IMR-90 (cell line): ENCODE measurements around the gene ZNF580. TPM values are rescaled to one million over a fixed set of nuclear protein-coding genes. Genes with fewer than 3 reads are reported as not detected.
A peak's percentile ranks its signal among the peaks of the same experiment; 100 is the strongest.

Experiments used
- ATAC-seq: fragments of 200-7000 bp; cut with Tn5 transposase; 2 replicates; pipeline ENCODE4 v1.9.1; 2020; ENCODE audit warnings: low read depth, mild to moderate bottlenecking, moderate library complexity
- BruUV-seq: library from RNA; stranded (reverse); fragments of 400-500 nt; replicated peaks from 2 replicates; lab custom pipeline; 2021; lab: Mats Ljungman, UMichigan
- CTCF ChIA-PET: fragments of 300-600 bp; formaldehyde crosslinking; extraction: SDS; loops from one replicate; lab custom pipeline; 2021; ENCODE audit warnings: antibody characterized with exemption; lab: Yijun Ruan, JAX
- POLR2A ChIA-PET: fragments of 300-600 bp; sonication (Branson Sonifier 250); formaldehyde crosslinking; loops from one replicate; lab custom pipeline; 2022; ENCODE audit warnings: antibody characterized with exemption; ENCODE audit not compliant: unreplicated experiment; lab: Charles Lee
- DNase-seq: peaks from one replicate; pipeline ENCODE4 v3.0.0; 2013
- H2AFZ ChIP-seq: replicated peaks from 2 replicates; pipeline ENCODE3; 2013; ENCODE audit warnings: low read length, mild to moderate bottlenecking; ENCODE audit not compliant: poor library complexity
- H2AK5ac ChIP-seq: 2 replicates; pipeline ENCODE4 v1.6.1; 2013; ENCODE audit warnings: low read depth, low read length, inconsistent platforms
- H2AK9ac ChIP-seq: replicated peaks from 2 replicates; pipeline ENCODE3; 2013; ENCODE audit warnings: mild to moderate bottlenecking, low read depth, low read length, moderate library complexity; ENCODE audit not compliant: poor library complexity
- H2BK120ac ChIP-seq: 2 replicates; pipeline ENCODE4 v1.6.1; 2013; ENCODE audit warnings: low read depth, low read length, inconsistent platforms
- H2BK15ac ChIP-seq: 3 replicates; pipeline ENCODE4 v1.6.1; 2013; ENCODE audit warnings: low read depth, low read length, inconsistent platforms
- H2BK20ac ChIP-seq: 2 replicates; pipeline ENCODE4 v1.6.1; 2013; ENCODE audit warnings: low read depth, mild to moderate bottlenecking, inconsistent platforms, low read length, moderate library complexity
- H2BK5ac ChIP-seq: 2 replicates; pipeline ENCODE4 v1.6.1; 2013; ENCODE audit warnings: mild to moderate bottlenecking, low read depth, low read length, inconsistent platforms; ENCODE audit not compliant: poor library complexity, severe bottlenecking
- H3K14ac ChIP-seq: replicated peaks from 2 replicates; pipeline ENCODE4 v1.6.1; 2013; ENCODE audit warnings: low read depth, low read length, inconsistent platforms
- H3K18ac ChIP-seq: 2 replicates; pipeline ENCODE4 v1.6.1; 2013; ENCODE audit warnings: low read depth, low read length, control low read depth
- H3K23ac ChIP-seq: 2 replicates; pipeline ENCODE4 v1.6.1; 2013; ENCODE audit warnings: low read depth, low read length, inconsistent platforms
- H3K27ac ChIP-seq: 2 replicates; pipeline ENCODE4 v1.5.1; 2013; ENCODE audit warnings: mild to moderate bottlenecking, control low read depth, low read length; ENCODE audit not compliant: insufficient read depth
- H3K27me3 ChIP-seq: 2 replicates; pipeline ENCODE4 v1.6.1; 2013; ENCODE audit warnings: low read length; ENCODE audit not compliant: control insufficient read depth, insufficient read depth
- H3K36me3 ChIP-seq: 2 replicates; pipeline ENCODE4 v1.6.1; 2013; ENCODE audit warnings: low read length, mixed read lengths; ENCODE audit not compliant: control insufficient read depth, insufficient read depth
- H3K4ac ChIP-seq: 2 replicates; pipeline ENCODE4 v1.6.1; 2013; ENCODE audit warnings: low read depth, low read length, inconsistent platforms
- H3K4me1 ChIP-seq: 2 replicates; pipeline ENCODE4 v1.6.1; 2013; ENCODE audit warnings: low read length, mixed read lengths; ENCODE audit not compliant: control insufficient read depth, insufficient read depth
- H3K4me2 ChIP-seq: 2 replicates; pipeline ENCODE4 v1.6.1; 2013; ENCODE audit warnings: low read depth, mild to moderate bottlenecking, control low read depth, low read length, moderate library complexity
- H3K4me3 ChIP-seq: 2 replicates; pipeline ENCODE4 v1.5.1; 2013; ENCODE audit warnings: low read depth, mild to moderate bottlenecking, control low read depth, low read length, moderate library complexity; ENCODE audit not compliant: insufficient read depth
- H3K56ac ChIP-seq: 2 replicates; pipeline ENCODE4 v1.6.1; 2013; ENCODE audit warnings: low read length, inconsistent platforms; ENCODE audit not compliant: insufficient read depth; ENCODE audit errors: extremely low read depth
- H3K79me1 ChIP-seq, 2 experiments: 2 replicates each; pipeline ENCODE4 v1.6.1; 2013; ENCODE audit warnings: low read length in 2 of 2, inconsistent platforms in 1 of 2, low read depth in 1 of 2
- H3K9ac ChIP-seq: 2 replicates; pipeline ENCODE4 v1.6.1; 2013; ENCODE audit warnings: low read depth, low read length, control low read depth
- H3K9me1 ChIP-seq: 2 replicates; pipeline ENCODE4 v1.6.1; 2013; ENCODE audit warnings: low read length, inconsistent platforms; ENCODE audit not compliant: insufficient read depth
- H3K9me3 ChIP-seq: 2 replicates; pipeline ENCODE4 v1.6.1; 2013; ENCODE audit warnings: low read length; ENCODE audit not compliant: control insufficient read depth, insufficient read depth
- H4K20me1 ChIP-seq: 2 replicates; pipeline ENCODE4 v1.6.1; 2013; ENCODE audit warnings: low read length, inconsistent platforms; ENCODE audit not compliant: insufficient read depth
- H4K5ac ChIP-seq: 2 replicates; pipeline ENCODE4 v1.6.1; 2013; ENCODE audit warnings: mild to moderate bottlenecking, low read depth, low read length, control low read depth
- H4K8ac ChIP-seq, 2 experiments: 2 replicates each; pipeline ENCODE4 v1.6.1; 2013; ENCODE audit warnings: low read depth in 2 of 2, low read length in 2 of 2, control low read depth in 1 of 2, inconsistent platforms in 1 of 2
- H4K91ac ChIP-seq: 2 replicates; pipeline ENCODE4 v1.6.1; 2013; ENCODE audit warnings: low read depth, low read length, inconsistent platforms; ENCODE audit not compliant: insufficient read depth
- BHLHE40 ChIP-seq: fragments of 150-350 bp; IDR thresholded peaks from 2 replicates; pipeline ENCODE4 v1.6.1; 2016; ENCODE audit warnings: mild to moderate bottlenecking, low read depth, low read length
- CHD1 ChIP-seq: IDR thresholded peaks from 2 replicates; pipeline ENCODE4 v1.6.1; 2012; ENCODE audit warnings: low read depth, low read length, improper control_type of control experiment
- FOS ChIP-seq: fragments of 150-350 bp; IDR thresholded peaks from 2 replicates; pipeline ENCODE4 v1.6.1; 2016; ENCODE audit warnings: low read depth, low read length
- MAZ ChIP-seq: IDR thresholded peaks from 2 replicates; pipeline ENCODE4 v1.6.1; 2012; ENCODE audit warnings: low read depth, mild to moderate bottlenecking, low read length, improper control_type of control experiment, moderate library complexity, borderline replicate concordance
- MXI1 ChIP-seq: IDR thresholded peaks from 2 replicates; pipeline ENCODE4 v1.6.1; 2012; ENCODE audit warnings: low read depth, mild to moderate bottlenecking, low read length, moderate library complexity, borderline replicate concordance
- NFE2L2 ChIP-seq: fragments of 150-350 bp; IDR thresholded peaks from 2 replicates; pipeline ENCODE4 v1.6.1; 2016; ENCODE audit warnings: low read depth, mild to moderate bottlenecking, low read length
- POLR2A ChIP-seq: IDR thresholded peaks from 2 replicates; pipeline ENCODE4 v1.6.1; 2012; ENCODE audit warnings: mild to moderate bottlenecking, low read depth, low read length
- RAD21 ChIP-seq: IDR thresholded peaks from 2 replicates; pipeline ENCODE4 v1.6.1; 2012; ENCODE audit warnings: low read length, improper control_type of control experiment
- USF2 ChIP-seq: fragments of 150-350 bp; IDR thresholded peaks from 2 replicates; pipeline ENCODE4 v1.6.1; 2017; ENCODE audit warnings: mild to moderate bottlenecking, antibody characterized with exemption, low read length, low read depth
- WGBS, 2 experiments: methylation state at CpG; one replicate each; pipeline versions ENCODE4 v1.1.5 to v1.1.7; 2013; ENCODE audit warnings: missing lambda C conversion rate in 2 of 2; ENCODE audit not compliant: insufficient read length in 1 of 2; ENCODE audit errors: extremely low coverage in 2 of 2; 5-methylcytosine and 5-hydroxymethylcytosine counted together
- dilution Hi-C: fragments of 300-500 bp; cut with HindIII; formaldehyde crosslinking; loops from one replicate; pipeline ENCODE4 v1.14.3; 2018; ENCODE audit warnings: low sequenced_read_pairs; ENCODE audit not compliant: unreplicated experiment
- in situ Hi-C: fragments of 300-500 bp; cut with MboI; formaldehyde crosslinking; loops from 3 replicates; pipeline ENCODE4 v1.14.3; 2019; ENCODE audit warnings: low sequenced_read_pairs, inconsistent platforms, mixed read lengths
- intact Hi-C: fragments of 100-400 bp; cut with micrococcal nuclease; formaldehyde crosslinking; loops from 2 replicates; pipeline ENCODE4 v1.10.0; 2022
- polyA plus RNA-seq, 3 experiments: library from polyadenylated mRNA; depleted of rRNA; stranded (reverse); fragments of >200 nt; gene quantifications; 2 replicates each; pipeline ENCODE4 v1.2.3, GENCODE V29; 2012; ENCODE audit warnings: low replicate concordance in 1 of 3
- total RNA-seq: library from RNA; depleted of rRNA; stranded (reverse); fragments of >200 nt; gene quantifications from 2 replicates; pipeline ENCODE4 v1.2.3, GENCODE V29; 2012
- TF ChIP-seq, protein P1 (sequence below): fragments of 150-350 bp; IDR thresholded peaks from 2 replicates; pipeline ENCODE4 v1.6.1; 2016; ENCODE audit warnings: low read depth, mild to moderate bottlenecking, low read length, moderate library complexity, borderline replicate concordance

Gene ZNF580
- total and polyA plus RNA-seq, 2 of the 4 experiments (the other 2 are of a cell fraction): 1.4 to 36.9 TPM

DNA sequence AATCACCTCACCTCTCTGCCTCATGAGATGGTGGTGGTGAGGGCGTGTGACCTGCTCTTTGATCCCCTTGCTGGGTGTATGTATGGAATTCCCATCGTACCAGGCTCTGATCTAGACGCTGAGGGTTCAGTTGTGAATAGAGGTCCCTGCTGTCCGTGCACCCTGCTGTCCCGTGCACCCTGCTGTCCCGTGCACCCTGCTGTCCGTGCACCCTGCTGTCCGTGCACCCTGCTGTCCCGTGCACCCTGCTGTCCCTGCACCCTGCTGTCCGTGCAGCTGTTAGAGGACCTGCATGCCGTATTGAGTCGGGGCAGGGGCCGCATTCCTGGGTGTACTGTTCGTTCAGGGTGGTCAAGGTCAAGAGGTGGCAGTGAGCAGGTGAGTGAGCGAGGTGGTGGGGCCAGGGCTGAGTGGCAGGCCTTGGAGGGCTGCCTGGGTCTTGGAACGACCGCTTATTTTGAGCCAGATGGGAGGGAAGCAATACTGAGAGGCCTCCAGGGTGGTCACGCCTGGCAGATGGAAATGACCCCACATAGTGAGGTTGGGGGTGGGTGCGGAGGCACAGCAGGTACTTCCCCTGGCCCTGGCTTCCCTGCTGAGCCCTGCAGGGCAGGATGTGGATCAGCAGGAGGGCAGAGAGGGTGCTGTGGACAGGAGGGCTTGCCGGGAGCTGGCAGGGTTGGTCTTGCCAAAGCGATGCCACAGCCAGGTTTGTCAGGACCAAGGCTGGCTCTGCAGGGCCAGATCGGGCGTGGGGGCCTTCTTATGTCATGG, 29.7 kb downstream of the ZNF580 start:
- ATAC-seq: no peak
- 75% methylated on average over 16 of the region's 23 CpGs; no CpG with 5 or more reads in 1 of the 2 experiments for WGBS, 2 experiments
- POLR2A ChIA-PET: no interaction called here

More for the DNA sequence above, 29.7 kb downstream of the ZNF580 start:
- H4K20me1 ChIP-seq: peaks cover 76% of the 10 kb centered on the region
- no peak overlapping the region for H2AK5ac ChIP-seq
- H2AFZ ChIP-seq: peak overlapping the region; percentile 38
- peak overlapping the region; percentile 7 for H2AK9ac ChIP-seq
- CTCF ChIA-PET: no interaction called here
- no peak overlapping the region for H3K9ac ChIP-seq
- TF ChIP-seq MXI1 (no peak), FOS (no peak), USF2 (no peak), NFE2L2 (no peak), RAD21 (no peak), BHLHE40 (no peak), CHD1 (no peak), POLR2A (no peak), MAZ (no peak)
- TF ChIP-seq, protein P1, sequence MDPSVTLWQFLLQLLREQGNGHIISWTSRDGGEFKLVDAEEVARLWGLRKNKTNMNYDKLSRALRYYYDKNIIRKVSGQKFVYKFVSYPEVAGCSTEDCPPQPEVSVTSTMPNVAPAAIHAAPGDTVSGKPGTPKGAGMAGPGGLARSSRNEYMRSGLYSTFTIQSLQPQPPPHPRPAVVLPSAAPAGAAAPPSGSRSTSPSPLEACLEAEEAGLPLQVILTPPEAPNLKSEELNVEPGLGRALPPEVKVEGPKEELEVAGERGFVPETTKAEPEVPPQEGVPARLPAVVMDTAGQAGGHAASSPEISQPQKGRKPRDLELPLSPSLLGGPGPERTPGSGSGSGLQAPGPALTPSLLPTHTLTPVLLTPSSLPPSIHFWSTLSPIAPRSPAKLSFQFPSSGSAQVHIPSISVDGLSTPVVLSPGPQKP: no peak
- dilution Hi-C loops (no loop called here), intact Hi-C loops (no loop called here), in situ Hi-C loops (loop anchor here (25.0 kb wide), 2 partner anchors 1208 to 1533 kb away; partner anchors contain the start of genes CDC42EP5, CNOT3 and LENG9)
- peak; percentile 20 for DNase-seq
- H3K14ac ChIP-seq: no peak overlapping the region
- no peaks in the 10 kb centered on the region for H3K9me1 ChIP-seq
- no peak overlapping the region for H3K4me2 ChIP-seq
- H4K8ac ChIP-seq: no peak overlapping the region
- H3K4me1 ChIP-seq: 0 out of 2 replicates have a peak, but pooled peaks cover 2% of the 10 kb centered on the region
- no peak overlapping the region for H3K56ac ChIP-seq
- no peak overlapping the region for H4K5ac ChIP-seq
- H3K79me1 ChIP-seq: peaks cover 20 to 54% of the 10 kb centered on the region in 2 experiments
- peaks cover 53% of the 10 kb centered on the region for H3K36me3 ChIP-seq
- H3K18ac ChIP-seq: no peak overlapping the region
- H2BK20ac ChIP-seq: no peak overlapping the region
- no peak overlapping the region for H2BK120ac ChIP-seq
- no TSS peak for BruUV-seq
- H2BK5ac ChIP-seq: no peak overlapping the region
- H3K27ac ChIP-seq: no peak overlapping the region
- no peaks in the 10 kb centered on the region for H3K27me3 ChIP-seq
- no peak overlapping the region for H4K91ac ChIP-seq
- no peak overlapping the region for H3K4me3 ChIP-seq
- H2BK15ac ChIP-seq: no peak overlapping the region
- H3K23ac ChIP-seq: no peak overlapping the region
- no peaks in the 10 kb centered on the region for H3K9me3 ChIP-seq
- H3K4ac ChIP-seq: no peak overlapping the region
